GM18519 (cell line): ENCODE measurements around the gene THBS2.

Experiments
- ATAC-seq: cut with Tn5 transposase; IDR thresholded peaks from one replicate; pipeline ENCODE4 v1.9.1; 2021; ENCODE audit warnings: mild to moderate bottlenecking, moderate library complexity; ENCODE audit not compliant: unreplicated experiment, low FRiP score

THBS2 gene

DNA sequence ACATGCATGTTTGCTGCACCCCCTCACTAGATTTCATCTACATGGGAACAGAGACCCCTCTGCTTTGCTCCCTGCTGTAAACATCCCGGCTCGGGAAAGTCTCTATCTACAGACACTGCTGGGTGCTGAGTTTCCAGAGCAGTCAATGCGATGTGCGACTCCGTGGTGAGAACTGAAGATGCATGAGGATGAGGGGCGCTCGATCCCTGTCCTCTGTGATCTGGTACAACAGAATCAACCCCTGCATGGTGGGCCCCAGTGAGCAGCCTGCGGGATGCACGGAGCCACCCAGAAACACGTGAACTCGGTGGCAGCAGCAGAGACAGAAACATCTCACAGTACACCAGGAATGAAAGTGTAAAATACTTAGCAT lies 83.1 kb downstream of the THBS2 start:
- no peak for ATAC-seq

DNA sequence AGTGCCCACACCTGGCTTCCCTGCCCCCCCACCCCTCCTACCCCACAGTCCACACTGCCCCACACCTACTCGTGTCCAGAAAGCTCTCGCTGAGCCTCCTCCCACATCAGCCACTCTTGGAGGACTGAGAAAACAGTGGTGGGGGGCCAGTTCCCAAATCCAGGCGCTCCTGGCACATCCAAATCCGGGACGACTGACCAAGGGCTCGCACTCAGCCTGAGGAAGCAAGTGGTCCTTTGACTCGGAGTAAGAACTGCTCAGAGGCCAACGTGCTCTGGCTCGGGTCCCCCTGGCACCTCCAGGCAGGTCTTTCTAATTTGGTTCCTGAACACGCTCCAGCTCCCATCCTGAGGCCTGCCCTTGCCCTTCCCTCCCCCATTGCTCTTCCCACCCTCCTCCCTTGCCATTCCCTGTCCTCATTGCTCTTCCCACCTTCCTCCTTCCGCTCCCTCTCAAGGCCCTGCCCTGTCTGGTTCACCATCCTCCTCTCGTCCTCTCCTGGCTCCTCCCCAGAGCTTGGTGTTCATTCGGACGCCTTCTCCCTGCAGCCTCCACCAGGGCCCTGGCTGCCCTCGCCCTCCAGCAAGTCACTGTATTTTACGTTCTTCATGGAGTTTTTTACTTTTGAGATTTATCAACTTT lies 83.6 kb downstream of the THBS2 start:
- ATAC-seq, result no peak

GRCh38 chr6:169169375-169169774 lies 84.3 kb downstream of the THBS2 start:
- ATAC-seq, result no peak

GRCh38 chr6:169168706-169169105 lies 84.9 kb downstream of the THBS2 start:
- ATAC-seq, result no peak

- ATAC-seq, result no peak
Observed at GRCh38 chr6:169168302-169168630, 85.4 kb downstream of the THBS2 start.

DNA sequence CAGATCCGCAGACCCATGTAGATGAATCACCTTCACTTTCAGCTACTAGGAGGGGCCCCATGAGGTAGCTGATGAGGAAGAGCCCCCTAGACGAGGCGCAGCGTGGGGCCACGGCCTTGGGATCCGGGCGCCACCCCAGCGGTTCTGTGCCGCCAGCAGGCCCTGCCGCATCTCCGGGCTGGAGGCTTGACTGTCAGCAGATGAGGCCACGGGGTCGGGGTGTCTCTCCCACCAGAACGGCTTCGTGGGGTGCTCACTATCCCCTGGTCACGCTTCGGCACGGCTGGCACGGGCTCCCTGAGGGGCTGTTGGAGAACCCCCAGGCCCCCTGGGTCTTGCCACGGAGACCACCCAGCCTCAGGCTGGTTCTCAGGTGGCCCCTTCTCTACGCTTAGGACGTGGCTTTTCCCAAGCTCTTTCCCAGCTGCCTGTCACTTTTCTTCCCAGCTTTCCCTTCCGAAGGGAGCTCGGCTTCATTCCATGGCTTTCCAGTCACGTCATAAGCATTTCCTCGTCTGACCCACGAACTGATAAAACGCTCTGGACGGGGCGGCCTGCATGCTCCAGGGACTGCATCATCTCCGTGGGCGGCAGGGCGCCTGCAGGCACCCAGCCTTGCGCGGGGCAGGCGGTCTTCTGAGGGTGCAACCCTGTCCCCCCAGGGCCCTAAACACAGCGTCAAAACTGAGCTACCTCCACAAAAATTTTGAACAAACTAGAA lies 85.9 kb downstream of the THBS2 start:
- no peak for ATAC-seq

DNA sequence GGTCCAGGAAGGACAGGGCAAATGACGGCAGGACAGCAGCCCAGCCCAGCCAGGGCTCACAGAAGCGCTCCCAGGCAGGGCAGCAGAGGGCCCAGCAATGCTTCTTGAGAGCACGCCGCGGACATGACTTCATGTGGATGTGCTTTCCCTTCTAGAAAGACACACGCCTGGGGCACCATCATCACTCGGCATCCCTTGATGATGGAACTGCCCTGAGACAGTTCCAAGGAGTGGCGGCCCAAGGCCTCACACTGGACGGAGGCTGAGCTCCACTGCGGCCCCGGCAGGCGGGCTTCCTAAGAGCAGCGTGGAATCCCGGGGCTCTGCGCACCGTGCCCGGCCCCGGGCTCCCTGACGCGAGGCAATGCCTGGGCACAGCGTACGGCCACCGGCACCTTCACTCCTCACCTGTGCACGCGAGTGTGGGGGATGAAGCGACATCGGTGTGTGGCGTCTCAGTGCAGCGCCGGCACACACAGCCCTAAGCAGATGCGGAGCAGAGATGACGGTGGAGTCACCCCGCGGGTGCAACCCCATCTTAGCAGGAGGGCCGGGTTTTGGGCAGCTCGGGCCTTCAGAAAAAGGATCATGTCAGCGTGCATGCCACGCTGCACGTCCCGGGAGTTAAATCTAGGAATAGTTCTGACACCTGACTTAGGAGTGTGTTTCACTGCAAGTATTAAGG lies 86.6 kb downstream of the THBS2 start:
- no peak for ATAC-seq
